Esophagus muscularis mucosa (tissue), 4 donors: ENCODE data around the gene MAST4. TPM values are rescaled to one million over a fixed set of nuclear protein-coding genes. Genes with fewer than 3 reads are reported as not detected.

Experiments used
- DNase-seq: peaks from one replicate; pipeline ENCODE4 v3.0.0-alpha.2; 2017; ENCODE audit errors: extremely low spot score
- H3K27ac ChIP-seq, 4 donors: fragments of 200-600 bp; sonication (generic); replicated peaks in 1 of 4; 1 replicate in 3 of 4; 2 replicates in 1 of 4; pipeline ENCODE4 v1.5.1; 2016 to 2019; ENCODE audit warnings: mild to moderate bottlenecking in 1 of 4
- H3K27me3 ChIP-seq, 4 donors: fragments of 200-600 bp; sonication (generic); one replicate each; pipeline versions ENCODE4 v1.5.1 to v1.6.0; 2016 to 2019
- H3K36me3 ChIP-seq, 4 donors: fragments of 200-600 bp; sonication (generic); one replicate each; pipeline ENCODE4 v1.5.1; 2016 to 2019
- H3K4me1 ChIP-seq, 4 donors: fragments of 200-600 bp; sonication (generic); one replicate each; pipeline ENCODE4 v1.5.1; 2016 to 2019
- H3K4me3 ChIP-seq, 4 donors: fragments of 200-600 bp; sonication (generic); 1 replicate in 2 of 4; 2 replicates in 2 of 4; pipeline ENCODE4 v1.5.1; 2016 to 2019; ENCODE audit warnings: mild to moderate bottlenecking in 4 of 4, moderate library complexity in 1 of 4
- H3K9me3 ChIP-seq, 4 donors: fragments of 200-600 bp; sonication (generic); 1 replicate in 3 of 4; 2 replicates in 1 of 4; pipeline ENCODE4 v1.5.1; 2016 to 2019
- EP300 ChIP-seq: sonication (generic); formaldehyde crosslinking; IDR thresholded peaks from one replicate; pipeline ENCODE4 v1.6.1; 2017; ENCODE audit warnings: antibody characterized with exemption
- POLR2A ChIP-seq: fragments of 450-650 bp; IDR thresholded peaks from one replicate; pipeline ENCODE4 v1.6.1; 2017; ENCODE audit warnings: antibody characterized with exemption, moderate library complexity, mild to moderate bottlenecking, low read depth
- POLR2AphosphoS5 ChIP-seq, 2 donors: sonication (generic); formaldehyde crosslinking; IDR thresholded peaks; one replicate each; pipeline ENCODE4 v1.6.1; 2017; ENCODE audit warnings: antibody characterized with exemption in 2 of 2
- WGBS: methylation state at CpG from one replicate; pipeline ENCODE4 v1.1.5; 2018; 5-methylcytosine and 5-hydroxymethylcytosine counted together
- intact Hi-C: fragments of 100-400 bp; cut with DNase I; formaldehyde crosslinking; loops from one replicate; pipeline ENCODE4 v1.15.1; 2023
- total RNA-seq, 4 donors: library from RNA; depleted of rRNA; stranded (reverse); fragments of >200 nt; gene quantifications; one replicate each; pipeline versions ENCODE4 v1.1.0 to v1.2.1, GENCODE V29; 2016
- TF ChIP-seq, protein P1 (sequence below), 3 experiments: fragments of 200-600 bp in 2 of 3; fragments of 450-650 bp in 1 of 3; sonication (generic) in 2 of 3; IDR thresholded peaks; one replicate each; pipeline ENCODE4 v1.5.1; 2017 to 2019; ENCODE audit warnings: antibody characterized with exemption in 3 of 3, mild to moderate bottlenecking in 2 of 3, moderate library complexity in 1 of 3

The MAST4 gene
- total RNA-seq, 4 donors from 2014 or later: 26.2 to 39.7 (median 35.8) TPM

DNA sequence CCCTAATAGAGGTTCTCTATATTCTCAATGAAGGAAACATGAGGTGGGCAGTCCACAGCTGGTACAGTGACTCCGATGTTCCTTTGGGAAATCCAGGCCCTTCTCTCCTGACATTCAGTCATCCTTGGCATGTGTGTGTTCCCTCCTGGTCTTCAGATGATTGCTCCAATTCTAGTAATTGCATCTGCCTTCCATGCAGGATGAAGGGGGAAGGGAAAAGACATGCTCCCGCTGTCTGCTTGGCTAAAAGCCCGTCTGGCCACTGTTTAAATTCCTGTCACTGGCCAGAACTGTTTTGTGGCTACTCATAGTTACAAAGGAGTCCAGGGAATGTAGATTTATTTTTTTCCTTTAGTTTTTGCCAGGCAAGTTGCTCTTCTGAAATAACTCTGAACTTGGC is 65.0 kb downstream of the MAST4 start:
- intact Hi-C loops: no loop called here
- H3K9me3 ChIP-seq: no peaks in the 10 kb centered on the region
- 38% methylated on average over 3 of the region's 3 CpGs for WGBS
- DNase-seq: no peak
- no peak overlapping the region for H3K4me3 ChIP-seq
- H3K4me1 ChIP-seq: peaks cover 3 to 8% (median 4%) of the 10 kb centered on the region in 4 donors
- H3K36me3 ChIP-seq: no peaks in the 10 kb centered on the region
- H3K27ac ChIP-seq: no peak overlapping the region
- TF ChIP-seq POLR2AphosphoS5 (IDR thresholded peaks at IDR 0.05): no peak
- no peak for TF ChIP-seq EP300
- no peak for TF ChIP-seq POLR2A
- TF ChIP-seq, protein P1, sequence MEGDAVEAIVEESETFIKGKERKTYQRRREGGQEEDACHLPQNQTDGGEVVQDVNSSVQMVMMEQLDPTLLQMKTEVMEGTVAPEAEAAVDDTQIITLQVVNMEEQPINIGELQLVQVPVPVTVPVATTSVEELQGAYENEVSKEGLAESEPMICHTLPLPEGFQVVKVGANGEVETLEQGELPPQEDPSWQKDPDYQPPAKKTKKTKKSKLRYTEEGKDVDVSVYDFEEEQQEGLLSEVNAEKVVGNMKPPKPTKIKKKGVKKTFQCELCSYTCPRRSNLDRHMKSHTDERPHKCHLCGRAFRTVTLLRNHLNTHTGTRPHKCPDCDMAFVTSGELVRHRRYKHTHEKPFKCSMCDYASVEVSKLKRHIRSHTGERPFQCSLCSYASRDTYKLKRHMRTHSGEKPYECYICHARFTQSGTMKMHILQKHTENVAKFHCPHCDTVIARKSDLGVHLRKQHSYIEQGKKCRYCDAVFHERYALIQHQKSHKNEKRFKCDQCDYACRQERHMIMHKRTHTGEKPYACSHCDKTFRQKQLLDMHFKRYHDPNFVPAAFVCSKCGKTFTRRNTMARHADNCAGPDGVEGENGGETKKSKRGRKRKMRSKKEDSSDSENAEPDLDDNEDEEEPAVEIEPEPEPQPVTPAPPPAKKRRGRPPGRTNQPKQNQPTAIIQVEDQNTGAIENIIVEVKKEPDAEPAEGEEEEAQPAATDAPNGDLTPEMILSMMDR (IDR thresholded peaks at IDR 0.05): no peak
- H3K27me3 ChIP-seq: no peaks in the 10 kb centered on the region

DNA sequence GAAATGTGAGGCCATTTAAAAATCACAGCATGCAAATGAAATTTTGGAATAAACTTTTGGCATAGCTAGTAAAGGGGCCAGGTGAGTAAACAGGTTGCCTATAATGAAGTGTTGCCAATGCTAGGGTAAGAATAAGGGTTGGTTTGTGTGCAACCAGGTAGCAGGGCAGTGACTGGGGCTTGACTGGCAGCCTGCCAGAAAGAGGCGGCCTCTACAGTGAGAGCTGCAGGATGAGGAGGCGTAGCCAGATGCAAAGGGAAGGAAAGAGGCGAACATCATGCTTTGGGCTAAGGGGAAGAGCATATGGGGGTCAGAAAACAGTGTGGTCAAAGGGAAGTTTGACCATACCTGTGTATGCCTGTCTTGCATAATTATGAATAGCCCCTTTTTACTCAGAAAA is 70.6 kb downstream of the MAST4 start:
- Histone ChIP-seq H3K9me3 (no peaks in the 10 kb centered on the region), H3K27me3 (no peaks in the 10 kb centered on the region), H3K27ac (no peak overlapping the region), H3K4me3 (no peak overlapping the region), H3K36me3 (no peaks in the 10 kb centered on the region), H3K4me1 (peaks cover 0 to 5% (median under 1%) of the 10 kb centered on the region in 4 donors)
- DNase-seq: no peak
- intact Hi-C loops: no loop called here
- TF ChIP-seq EP300 (no peak), POLR2AphosphoS5 (IDR thresholded peaks at IDR 0.05) (no peak), POLR2A (no peak)
- TF ChIP-seq, protein P1 (IDR thresholded peaks at IDR 0.05): no peak
- 49% methylated on average over 3 of the region's 3 CpGs for WGBS

DNA sequence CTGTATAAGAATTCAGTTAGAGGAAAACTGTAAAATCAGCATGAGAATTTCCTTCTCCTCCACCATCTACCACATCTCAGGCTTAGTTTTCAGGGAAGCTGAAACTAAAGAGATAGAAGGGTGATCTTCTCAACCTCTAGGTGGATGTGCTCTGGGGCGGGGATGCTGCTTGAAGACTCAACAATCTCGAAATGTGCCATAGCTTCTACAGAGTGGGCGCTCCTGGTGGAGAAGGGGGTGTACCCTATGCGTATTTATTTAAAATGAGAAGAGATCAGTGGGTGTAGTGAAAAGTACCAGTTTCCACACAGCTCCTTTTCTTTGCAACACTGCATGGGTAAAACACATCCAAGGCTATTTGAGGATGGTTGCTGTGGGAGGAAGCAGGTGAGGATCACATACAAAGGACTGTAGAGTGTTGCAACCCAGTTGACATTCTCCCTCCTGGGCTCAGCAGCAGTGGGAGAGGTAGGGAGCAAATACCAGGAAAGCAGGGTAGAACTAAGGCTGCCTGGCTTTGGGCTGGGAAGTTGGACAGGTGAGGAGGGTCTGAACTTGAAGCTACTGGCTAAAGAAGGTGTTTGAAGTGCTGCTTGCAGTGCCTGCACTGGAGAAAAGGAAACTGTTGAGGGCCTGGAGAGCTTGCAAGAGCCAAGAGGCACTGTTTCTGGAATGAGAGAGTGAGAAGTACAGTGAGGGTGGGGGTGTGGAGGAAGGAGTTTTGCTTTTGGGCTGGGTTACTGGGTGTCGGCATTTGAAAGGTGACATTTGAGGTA is 73.1 kb downstream of the MAST4 start:
- Histone ChIP-seq H3K4me3 (no peak overlapping the region), H3K36me3 (no peaks in the 10 kb centered on the region), H3K9me3 (no peaks in the 10 kb centered on the region), H3K27me3 (no peaks in the 10 kb centered on the region), H3K27ac (no peak overlapping the region), H3K4me1 (peaks cover 0 to 5% (median 0%) of the 10 kb centered on the region in 4 donors)
- DNase-seq: no peak
- TF ChIP-seq EP300 (no peak), POLR2AphosphoS5 (IDR thresholded peaks at IDR 0.05) (no peak), POLR2A (no peak)
- TF ChIP-seq, protein P1 (IDR thresholded peaks at IDR 0.05): no peak
- intact Hi-C loops: no loop called here
- 97% methylated on average over 5 of the region's 5 CpGs for WGBS

DNA sequence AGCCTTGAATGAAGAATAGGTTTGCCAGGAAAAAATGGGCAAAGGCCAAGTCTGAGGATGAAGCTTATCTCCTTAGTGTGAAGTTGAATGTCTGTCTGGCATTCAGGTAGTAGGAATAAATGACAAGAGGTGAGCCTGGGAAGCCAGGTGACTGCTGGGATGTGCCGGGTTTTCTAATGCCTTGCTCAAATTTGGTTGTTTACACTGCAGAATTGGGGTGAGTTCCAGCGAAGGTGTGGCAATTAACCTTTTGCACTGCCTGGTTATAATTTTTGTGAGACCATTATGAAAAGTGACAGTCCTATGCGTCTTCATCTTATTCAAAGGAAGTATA is 73.6 kb downstream of the MAST4 start:
- DNase-seq: no peak
- intact Hi-C loops: no loop called here
- Histone ChIP-seq H3K4me3 (no peak overlapping the region), H3K27ac (no peak overlapping the region), H3K4me1 (peaks cover 0 to 5% (median 0%) of the 10 kb centered on the region in 4 donors), H3K27me3 (no peaks in the 10 kb centered on the region), H3K36me3 (no peaks in the 10 kb centered on the region), H3K9me3 (no peaks in the 10 kb centered on the region)
- TF ChIP-seq POLR2A (no peak), POLR2AphosphoS5 (IDR thresholded peaks at IDR 0.05) (no peak), EP300 (no peak)
- WGBS: 84% methylated on average over 3 of the region's 3 CpGs

DNA sequence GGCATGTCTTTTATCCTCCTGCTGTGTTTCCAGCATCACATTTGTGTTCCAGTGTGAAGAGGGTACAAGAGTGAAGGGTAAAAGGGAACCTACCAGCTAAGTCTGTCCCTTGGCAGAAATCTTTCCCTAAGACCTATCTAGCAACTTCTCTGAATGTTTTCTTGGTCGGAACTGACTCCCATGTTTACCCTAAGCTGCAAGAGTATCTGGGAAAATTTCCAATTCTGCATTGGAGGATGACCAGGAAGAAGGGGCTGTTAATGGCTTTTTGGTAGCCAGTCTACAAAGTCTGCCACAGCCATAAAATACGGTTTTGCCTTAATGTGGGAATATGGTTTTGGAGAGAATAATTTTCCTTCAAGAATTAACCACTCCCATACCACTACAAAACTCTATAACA is 75.1 kb downstream of the MAST4 start:
- Histone ChIP-seq H3K27me3 (no peaks in the 10 kb centered on the region), H3K36me3 (no peaks in the 10 kb centered on the region), H3K27ac (no peak overlapping the region), H3K4me1 (peaks cover 0 to 5% (median 0%) of the 10 kb centered on the region in 4 donors), H3K4me3 (no peak overlapping the region), H3K9me3 (no peaks in the 10 kb centered on the region)
- no peak for TF ChIP-seq POLR2A
- TF ChIP-seq, protein P1 (IDR thresholded peaks at IDR 0.05): no peak
- TF ChIP-seq EP300: no peak
- TF ChIP-seq POLR2AphosphoS5 (IDR thresholded peaks at IDR 0.05): no peak
- 39% methylated on average over 2 of the region's 2 CpGs for WGBS
- DNase-seq: no peak
- intact Hi-C loops: no loop called here
